HepG2 (cell line): ENCODE results near the gene USP34. TPM values are rescaled to one million over a fixed set of nuclear protein-coding genes. Genes with fewer than 3 reads are reported as not detected.

ENCODE experiments used
- AKAP8 ChIP-seq: sonication (generic); formaldehyde crosslinking; IDR thresholded peaks from 2 replicates; pipeline ENCODE4 v1.5.1; 2020; ENCODE audit warnings: mild to moderate bottlenecking, missing genetic modification reagents
- CCAR2 ChIP-seq: fragments of 200-400 bp; formaldehyde crosslinking; optimal IDR thresholded peaks from 2 replicates; pipeline ENCODE3; 2018; ENCODE audit warnings: low read depth, mild to moderate bottlenecking, low read length, moderate library complexity
- ETV5 ChIP-seq: IDR thresholded peaks from 2 replicates; pipeline ENCODE4 v1.6.1; 2018; ENCODE audit warnings: missing biosample characterization, missing genetic modification reagents, inconsistent platforms, borderline replicate concordance
- GPN1 ChIP-seq: sonication (generic); formaldehyde crosslinking; IDR thresholded peaks from 2 replicates; pipeline ENCODE4 v1.5.1; 2020; ENCODE audit warnings: missing genetic modification reagents, borderline replicate concordance
- HDAC1 ChIP-seq: sonication (generic); formaldehyde crosslinking; IDR thresholded peaks from 2 replicates; pipeline ENCODE4 v1.5.1; 2020; ENCODE audit warnings: mild to moderate bottlenecking, missing genetic modification reagents
- HOXA3 ChIP-seq: sonication (generic); formaldehyde crosslinking; IDR thresholded peaks from 2 replicates; pipeline ENCODE4 v1.5.0; 2020; ENCODE audit warnings: missing genetic modification reagents
- NCOR1 ChIP-seq: fragments of 200-600 bp; sonication (generic); IDR thresholded peaks from 2 replicates; pipeline ENCODE4 v1.7.0; 2017; ENCODE audit warnings: antibody characterized with exemption, low read length, borderline replicate concordance
- SNAPC4 ChIP-seq: sonication (generic); formaldehyde crosslinking; IDR thresholded peaks from 2 replicates; pipeline ENCODE4 v1.4.0; 2020; ENCODE audit warnings: mild to moderate bottlenecking, missing genetic modification reagents
- TCF12 ChIP-seq, 2 experiments: fragments of 450-650 bp in 1 of 2; sonication (generic) in 1 of 2; formaldehyde crosslinking in 1 of 2; IDR thresholded peaks; 2 replicates each; pipeline versions ENCODE4 v1.6.1 to v1.8.0; 2017 to 2022; ENCODE audit warnings: antibody characterized with exemption in 1 of 2, mild to moderate bottlenecking in 1 of 2, missing genetic modification reagents in 1 of 2, moderate library complexity in 1 of 2
- USF2 ChIP-seq, 2 experiments: sonication (generic) in 1 of 2; formaldehyde crosslinking in 1 of 2; IDR thresholded peaks; 2 replicates each; pipeline versions ENCODE4 v1.5.1 to v1.6.1; 2011 to 2020; ENCODE audit warnings: borderline replicate concordance in 1 of 2, low read depth in 1 of 2, low read length in 1 of 2, mild to moderate bottlenecking in 1 of 2, missing genetic modification reagents in 1 of 2, moderate library complexity in 1 of 2
- YY1 ChIP-seq: IDR thresholded peaks from 2 replicates; pipeline ENCODE4 v1.6.1; 2011; ENCODE audit warnings: low read length, low read depth, moderate library complexity, mild to moderate bottlenecking; ENCODE audit not compliant: insufficient read depth, insufficient replicate concordance
- ZFP62 ChIP-seq: sonication (generic); formaldehyde crosslinking; IDR thresholded peaks from 2 replicates; pipeline ENCODE4 v1.4.0; 2020; ENCODE audit warnings: missing genetic modification reagents
- ZNF337 ChIP-seq: sonication (generic); formaldehyde crosslinking; IDR thresholded peaks from 2 replicates; pipeline ENCODE4 v1.5.1; 2020; ENCODE audit warnings: missing genetic modification reagents, low read depth, mild to moderate bottlenecking, borderline replicate concordance
- ZNF574 ChIP-seq: sonication (generic); formaldehyde crosslinking; IDR thresholded peaks from 2 replicates; pipeline ENCODE4 v1.4.0; 2020; ENCODE audit warnings: missing genetic modification reagents
- ZNF660 ChIP-seq: sonication (generic); formaldehyde crosslinking; IDR thresholded peaks from 2 replicates; pipeline ENCODE4 v1.5.1; 2020; ENCODE audit warnings: mild to moderate bottlenecking, low read depth, missing genetic modification reagents, borderline replicate concordance
- ZNF747 ChIP-seq: sonication (generic); formaldehyde crosslinking; IDR thresholded peaks from 2 replicates; pipeline ENCODE4 v1.8.1; 2023; ENCODE audit warnings: missing genetic modification reagents, mild to moderate bottlenecking, borderline replicate concordance
- ZSCAN20 ChIP-seq: sonication (generic); formaldehyde crosslinking; IDR thresholded peaks from 2 replicates; pipeline ENCODE4 v1.4.0; 2020; ENCODE audit warnings: missing genetic modification reagents, mild to moderate bottlenecking, borderline replicate concordance
- polyA plus RNA-seq, 8 experiments: library from polyadenylated mRNA; depleted of rRNA in 3 of 8; stranded (reverse) in 7 of 8; unstranded in 1 of 8; fragments of >200 nt; fragmentation: Illumina TruSeq in 4 of 8; extraction: Trizol in 4 of 8; gene quantifications; 2 replicates each; pipeline versions ENCODE4 v1.2.1 to v1.2.3, GENCODE V29; 2011 to 2016; ENCODE audit warnings: low read depth in 4 of 8, missing spikeins in 1 of 8, mixed read lengths in 1 of 8; ENCODE audit not compliant: insufficient read depth in 1 of 8
- total RNA-seq, 5 experiments: library from RNA; depleted of rRNA; stranded (reverse); fragments of >200 nt; fragmentation: Illumina TruSeq; extraction: Trizol; gene quantifications; 2 replicates each; pipeline ENCODE4 v1.2.3, GENCODE V29; 2016; ENCODE audit warnings: low read depth in 1 of 5

The USP34 gene
- total and polyA plus RNA-seq, 2 of the 13 experiments (the other 11 are each of a cell fraction or from before 2014, with no cell fraction given): 99.2 to 100 TPM

- TF ChIP-seq ZNF660 (no peak), ZNF747 (peak; percentile 52; the same call in 1 of the 2 replicates), GPN1 (CRISPR knock-in tag) (no peak), ETV5 (CRISPR knock-in tag) (peak; percentile 69), SNAPC4 (CRISPR knock-in tag) (no peak), AKAP8 (CRISPR knock-in tag) (no peak), NCOR1 (no peak), HOXA3 (CRISPR knock-in tag) (peak; percentile 71; the same call in 1 of the 2 replicates), USF2 (IDR thresholded peaks at IDR 0.05; ENCODE audit: low read depth, low read length) (no peak), USF2 (CRISPR knock-in tag; IDR thresholded peaks at IDR 0.05; ENCODE audit: borderline replicate concordance) (no peak), ZNF337 (CRISPR knock-in tag) (0 out of 2 replicates have a peak, but pooled peaks have one; percentile 9), ZFP62 (CRISPR knock-in tag) (no peak), ZNF574 (peak; percentile 64; the same call in 1 of the 2 replicates), YY1 (peak; percentile 19), ZSCAN20 (CRISPR knock-in tag) (no peak), HDAC1 (peak; percentile 43; the same call in 1 of the 2 replicates), CCAR2 (no peak), TCF12 (IDR thresholded peaks at IDR 0.05) (no peak), TCF12 (CRISPR knock-in tag; IDR thresholded peaks at IDR 0.05) (0 out of 2 replicates have a peak, but pooled peaks have one; percentile 17)
Observed at GRCh38 chr2:61144697-61145268, 326.1 kb downstream of the USP34 start (continued).
